H1 (cell line): ENCODE data around the gene FGF2. TPM values are rescaled to one million over a fixed set of nuclear protein-coding genes. Genes with fewer than 3 reads are reported as not detected.
"Not testable (repeated sequence)": the region's sequence is repeated elsewhere in the genome, so short reads cannot be mapped to it uniquely, and the experiment has no call there.

Experiments
- CTCF ChIA-PET: fragments of 300-600 bp; sonication (Branson Sonifier 250); formaldehyde crosslinking; loops from one replicate; lab custom pipeline; 2021; ENCODE audit not compliant: partially characterized antibody; lab: Charles Lee
- POLR2A ChIA-PET: fragments of 300-600 bp; sonication (Branson Sonifier 250); formaldehyde crosslinking; loops from one replicate; lab custom pipeline; 2021; ENCODE audit warnings: inconsistent platforms; ENCODE audit not compliant: partially characterized antibody; lab: Charles Lee
- DNase-seq, 2 experiments: peaks; one replicate each; pipeline versions ENCODE4 v3.0.0 to v3.0.0-alpha.2; 2010 to 2022; ENCODE audit warnings: low spot score in 2 of 2, low read depth in 1 of 2, mixed read lengths in 1 of 2
- FAIRE-seq: peaks from 2 replicates; lab custom pipeline; 2011; peaks lifted over from hg19 to GRCh38; lab: Jason Lieb, UNC
- H2AFZ ChIP-seq: 2 replicates; pipeline ENCODE4 v1.8.1; 2012; ENCODE audit warnings: low read length, inconsistent platforms
- H2AK5ac ChIP-seq: 2 replicates; pipeline ENCODE4 v1.6.1; 2013; ENCODE audit warnings: low read depth, low read length
- H2BK120ac ChIP-seq: replicated peaks from 2 replicates; pipeline ENCODE3; 2013; ENCODE audit warnings: low read depth, low read length, inconsistent platforms
- H2BK12ac ChIP-seq: 2 replicates; pipeline ENCODE4 v1.6.1; 2013; ENCODE audit warnings: low read depth, low read length
- H2BK15ac ChIP-seq: 2 replicates; pipeline ENCODE4 v1.6.1; 2013; ENCODE audit warnings: low read length
- H2BK20ac ChIP-seq: 2 replicates; pipeline ENCODE4 v1.6.1; 2013; ENCODE audit warnings: low read length
- H2BK5ac ChIP-seq: 2 replicates; pipeline ENCODE4 v1.6.1; 2013; ENCODE audit warnings: low read depth, low read length
- H3K14ac ChIP-seq: 2 replicates; pipeline ENCODE4 v1.6.1; 2013; ENCODE audit warnings: inconsistent platforms; ENCODE audit not compliant: insufficient read length
- H3K18ac ChIP-seq: 2 replicates; pipeline ENCODE4 v1.6.1; 2013; ENCODE audit warnings: low read length; ENCODE audit errors: extremely low read depth
- H3K23ac ChIP-seq: 2 replicates; pipeline ENCODE4 v1.6.1; 2013; ENCODE audit warnings: inconsistent platforms; ENCODE audit not compliant: insufficient read length
- H3K23me2 ChIP-seq: 2 replicates; pipeline ENCODE4 v1.6.1; 2013; ENCODE audit warnings: low read depth, low read length
- H3K27ac ChIP-seq: 2 replicates; pipeline ENCODE4 v1.6.1; 2011; ENCODE audit warnings: low read depth, low read length, inconsistent platforms
- H3K27me3 ChIP-seq, 4 experiments: replicated peaks in 1 of 4; 1 replicate in 1 of 4; 2 replicates in 3 of 4; pipeline versions ENCODE4 v1.6.1 to v1.8.1; 2011 to 2013; ENCODE audit warnings: low read length in 3 of 4, mild to moderate bottlenecking in 3 of 4, inconsistent platforms in 2 of 4, mixed read lengths in 2 of 4, moderate library complexity in 1 of 4; ENCODE audit not compliant: control insufficient read depth in 3 of 4, insufficient read depth in 3 of 4; ENCODE audit errors: extremely low read depth in 1 of 4
- H3K36me3 ChIP-seq, 4 experiments: 2 replicates each; pipeline versions ENCODE4 v1.6.1 to v1.8.1; 2011 to 2013; ENCODE audit warnings: mild to moderate bottlenecking in 4 of 4, low read length in 3 of 4, moderate library complexity in 2 of 4, control low read depth in 1 of 4, inconsistent platforms in 1 of 4; ENCODE audit not compliant: insufficient read depth in 4 of 4, control insufficient read depth in 2 of 4
- H3K4ac ChIP-seq: replicated peaks from 2 replicates; pipeline ENCODE3; 2013; ENCODE audit warnings: low read length, low read depth, mixed read lengths, inconsistent platforms; ENCODE audit not compliant: insufficient read length
- H3K4me1 ChIP-seq, 4 experiments: replicated peaks in 1 of 4; 1 replicate in 1 of 4; 2 replicates in 3 of 4; pipeline versions ENCODE4 v1.6.1 to v1.8.1; 2011 to 2013; ENCODE audit warnings: low read length in 3 of 4, inconsistent platforms in 2 of 4, mixed read lengths in 1 of 4; ENCODE audit not compliant: insufficient read depth in 4 of 4, control insufficient read depth in 3 of 4
- H3K4me2 ChIP-seq, 2 experiments: 2 replicates each; pipeline versions ENCODE4 v1.6.1 to v1.8.1; 2011 to 2013; ENCODE audit warnings: low read depth in 2 of 2, low read length in 2 of 2, control low read depth in 1 of 2, inconsistent platforms in 1 of 2, mild to moderate bottlenecking in 1 of 2; ENCODE audit not compliant: insufficient read depth in 1 of 2
- H3K4me3 ChIP-seq, 4 experiments: fragments of 200-600, 300-600 bp in 1 of 4; sonication (generic), shearing (Covaris generic), sonication (Bioruptor Twin) in 1 of 4; 2 replicates each; pipeline versions ENCODE4 v1.5.1 to v1.8.1; 2011 to 2016; ENCODE audit warnings: low read length in 4 of 4, low read depth in 3 of 4, control low read depth in 2 of 4, inconsistent platforms in 2 of 4, mild to moderate bottlenecking in 2 of 4, mixed read lengths in 1 of 4, moderate library complexity in 1 of 4; ENCODE audit not compliant: insufficient read depth in 2 of 4; ENCODE audit errors: extremely low read depth in 1 of 4
- H3K56ac ChIP-seq: replicated peaks from 2 replicates; pipeline ENCODE3; 2013; ENCODE audit warnings: low read depth, mild to moderate bottlenecking, mixed read lengths, low read length, inconsistent platforms; ENCODE audit not compliant: insufficient read length
- H3K79me1 ChIP-seq: 2 replicates; pipeline ENCODE4 v1.6.1; 2013; ENCODE audit warnings: low read depth, low read length, control low read depth
- H3K79me2 ChIP-seq, 2 experiments: 2 replicates each; pipeline versions ENCODE4 v1.6.1 to v1.8.1; 2012 to 2013; ENCODE audit warnings: low read length in 2 of 2, mild to moderate bottlenecking in 2 of 2, inconsistent platforms in 1 of 2; ENCODE audit not compliant: insufficient read depth in 2 of 2, control insufficient read depth in 1 of 2
- H3K9ac ChIP-seq, 4 experiments: replicated peaks in 1 of 4; 1 replicate in 1 of 4; 2 replicates in 3 of 4; pipeline versions ENCODE4 v1.6.1 to v1.8.1; 2011 to 2013; ENCODE audit warnings: low read depth in 3 of 4, low read length in 3 of 4, control low read depth in 2 of 4, mild to moderate bottlenecking in 2 of 4, moderate library complexity in 2 of 4, inconsistent platforms in 1 of 4; ENCODE audit errors: extremely low read depth in 1 of 4
- H3K9me3 ChIP-seq, 2 experiments: 2 replicates each; pipeline versions ENCODE4 v1.6.1 to v1.8.1; 2012 to 2013; ENCODE audit warnings: mild to moderate bottlenecking in 2 of 2, moderate library complexity in 2 of 2, control low read depth in 1 of 2, inconsistent platforms in 1 of 2, low read depth in 1 of 2, low read length in 1 of 2, mixed read lengths in 1 of 2; ENCODE audit not compliant: insufficient read depth in 2 of 2
- H4K20me1 ChIP-seq, 2 experiments: replicated peaks in 1 of 2; 2 replicates each; pipeline versions ENCODE3 to v1.8.1; 2011 to 2013; ENCODE audit warnings: inconsistent platforms in 2 of 2, low read length in 2 of 2, mild to moderate bottlenecking in 1 of 2; ENCODE audit not compliant: insufficient read depth in 2 of 2, control insufficient read depth in 1 of 2
- H4K5ac ChIP-seq: 2 replicates; pipeline ENCODE4 v1.6.1; 2013; ENCODE audit warnings: low read length, low read depth, mixed read lengths, inconsistent platforms; ENCODE audit not compliant: insufficient read length
- H4K8ac ChIP-seq: 2 replicates; pipeline ENCODE4 v1.8.0; 2013; ENCODE audit warnings: mild to moderate bottlenecking, moderate library complexity, low read length, inconsistent platforms; ENCODE audit not compliant: insufficient read depth; ENCODE audit errors: extremely low read depth
- H4K91ac ChIP-seq: replicated peaks from 2 replicates; pipeline ENCODE3; 2013; ENCODE audit warnings: low read length, mixed read lengths, inconsistent platforms; ENCODE audit not compliant: insufficient read length
- WGBS, 2 experiments: shearing (Covaris generic) in 1 of 2; methylation state at CpG; one replicate each; pipeline versions ENCODE4 v1.1.6 to v1.1.7; 2013 to 2015; ENCODE audit warnings: low lambda C conversion rate in 2 of 2, mixed read lengths in 2 of 2, inconsistent platforms in 1 of 2, low coverage in 1 of 2, missing lambda C conversion rate in 1 of 2; ENCODE audit not compliant: insufficient replicate concordance in 2 of 2, insufficient coverage in 1 of 2, insufficient read length in 1 of 2; ENCODE audit errors: extremely low coverage in 1 of 2, missing lambda C conversion rate in 1 of 2; 5-methylcytosine and 5-hydroxymethylcytosine counted together
- polyA plus RNA-seq, 7 experiments: library from polyadenylated mRNA; depleted of rRNA in 3 of 7; stranded (reverse) in 5 of 7; unstranded in 2 of 7; fragments of >200 nt in 5 of 7; fragments of 200-250 nt in 2 of 7; gene quantifications; 1 replicate in 5 of 7; 2 replicates in 1 of 7; 4 replicates in 1 of 7; pipeline versions ENCODE4 v1.2.1 to v1.2.3, GENCODE V29; 2011 to 2013; ENCODE audit warnings: missing spikeins in 2 of 7, mixed read lengths in 2 of 7
- total RNA-seq: library from RNA; stranded (reverse); fragmentation: NEBNext Ultra II Directional; extraction: Animal tissue kit (Norgen Biotek cat#: 25700); gene quantifications from 2 replicates; pipeline ENCODE4 v1.2.1, GENCODE V29; 2021

FGF2 gene
- total and polyA plus RNA-seq, 2 of the 8 experiments (the other 6 are each of a cell fraction or from before 2014, with no cell fraction given) = 23.4 to 145 TPM

DNA sequence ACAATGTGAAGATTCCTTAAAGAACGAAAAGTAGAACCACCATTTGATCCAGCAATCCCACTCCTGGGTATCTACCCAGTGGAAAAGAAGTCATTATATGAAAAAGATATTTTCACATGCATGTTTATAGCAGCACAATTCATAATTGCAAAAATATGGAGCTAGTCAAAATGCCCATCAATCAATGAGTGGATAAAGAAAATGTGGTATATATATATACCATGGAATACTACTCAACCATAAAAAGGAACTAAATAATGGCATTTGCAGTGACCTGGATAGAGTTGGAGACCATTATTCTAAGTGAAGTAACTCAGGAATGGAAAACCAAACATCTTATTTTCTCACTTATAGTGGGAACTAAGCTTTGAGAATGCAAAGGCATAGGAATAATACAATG lies 39.7 kb upstream of the FGF2 start:
- not testable (repeated sequence) for FAIRE-seq, H2AFZ ChIP-seq, H3K36me3 ChIP-seq, H3K23me2 ChIP-seq, H2BK120ac ChIP-seq, H3K18ac ChIP-seq, H3K27ac ChIP-seq, H3K4ac ChIP-seq, DNase-seq, H4K91ac ChIP-seq, H4K20me1 ChIP-seq, H3K27me3 ChIP-seq, H4K8ac ChIP-seq, H4K5ac ChIP-seq, H3K23ac ChIP-seq, H3K9ac ChIP-seq, H2BK15ac ChIP-seq, H3K4me3 ChIP-seq, H3K79me1 ChIP-seq, H3K14ac ChIP-seq, H3K4me2 ChIP-seq, H3K79me2 ChIP-seq, H3K9me3 ChIP-seq, H2AK5ac ChIP-seq, H3K56ac ChIP-seq
- 92% methylated on average over 1 of the region's 1 CpG; no CpG with 5 or more reads in 1 of the 2 experiments for WGBS, 2 experiments
- Histone ChIP-seq H3K4me1 (peaks cover 7 to 19% (median 14%) of the 10 kb centered on the region in 4 experiments), H2BK5ac (peak overlapping the region; percentile 86), H2BK20ac (peak overlapping the region; percentile 96; the same call in 1 of the 2 replicates), H2BK12ac (peak overlapping the region; percentile 99; the same call in 1 of the 2 replicates)
- CTCF ChIA-PET = interaction anchor here (0.9 kb wide), 1 partner anchor 28 kb away, joined by 3 read pairs; no protein-coding TSS in a partner anchor
- POLR2A ChIA-PET = interaction anchor here (0.7 to 3.4 kb wide), 5 partner anchors 10 to 117 kb away, joined by 3 to 37 read pairs (median 3); partner anchors contain the start of gene FGF2
